Neural progenitor cell (in vitro differentiated cells): ENCODE measurements around the gene STK38.

Experiments used
- CTCF ChIP-seq: fragments of 200-600 bp; sonication (generic); IDR thresholded peaks from 2 replicates; pipeline ENCODE4 v1.5.1; 2017; ENCODE audit warnings: antibody characterized with exemption, mild to moderate bottlenecking
- EZH2 ChIP-seq: fragments of 200-600 bp; sonication (generic); IDR thresholded peaks from 2 replicates; pipeline ENCODE4 v1.6.1; 2017; ENCODE audit warnings: antibody characterized with exemption, mild to moderate bottlenecking, moderate library complexity

GRCh38 chr6:36556281-36556680 lies 9.0 kb upstream of the STK38 start:
- TF ChIP-seq EZH2 (no peak), CTCF (no peak)
